GM19099 (cell line): ENCODE measurements around the gene ZMIZ1.

Experiments
- POLR2A ChIP-seq: IDR thresholded peaks from 3 replicates; pipeline ENCODE4 v1.6.1; 2011; ENCODE audit warnings: low read depth; ENCODE audit not compliant: insufficient read length; ENCODE audit errors: extremely low read depth

Gene ZMIZ1

GRCh38 chr10:79224263-79224949, 155.6 kb downstream of the ZMIZ1 start:
- no peak for TF ChIP-seq POLR2A

- TF ChIP-seq POLR2A = no peak
Measured at GRCh38 chr10:79224992-79225391, 156.2 kb downstream of the ZMIZ1 start.

- no peak for TF ChIP-seq POLR2A
Measured at GRCh38 chr10:79226391-79227245, 157.9 kb downstream of the ZMIZ1 start.

- no peak for TF ChIP-seq POLR2A
Measured at GRCh38 chr10:79229071-79229541, 160.3 kb downstream of the ZMIZ1 start.

- TF ChIP-seq POLR2A = no peak
Measured at GRCh38 chr10:79229830-79230327, 161.1 kb downstream of the ZMIZ1 start.

- TF ChIP-seq POLR2A = no peak
Measured at GRCh38 chr10:79230328-79230830, 161.6 kb downstream of the ZMIZ1 start.

- TF ChIP-seq POLR2A = no peak
Measured at GRCh38 chr10:79230850-79231249, 162.1 kb downstream of the ZMIZ1 start.

GRCh38 chr10:79231908-79232307, 163.1 kb downstream of the ZMIZ1 start:
- TF ChIP-seq POLR2A = no peak

GRCh38 chr10:79232864-79233263, 164.1 kb downstream of the ZMIZ1 start:
- TF ChIP-seq POLR2A = no peak

- TF ChIP-seq POLR2A = no peak
Measured at GRCh38 chr10:79234391-79235315, 165.9 kb downstream of the ZMIZ1 start.

- no peak for TF ChIP-seq POLR2A
Measured at GRCh38 chr10:79235765-79236432, 167.1 kb downstream of the ZMIZ1 start.

- TF ChIP-seq POLR2A = no peak
Measured at GRCh38 chr10:79236433-79236765, 167.6 kb downstream of the ZMIZ1 start.

GRCh38 chr10:79237454-79238157, 168.8 kb downstream of the ZMIZ1 start:
- no peak for TF ChIP-seq POLR2A

GRCh38 chr10:79238158-79238520, 169.4 kb downstream of the ZMIZ1 start:
- TF ChIP-seq POLR2A = no peak
